Esophagus muscularis mucosa (tissue), 4 donors: Measurements from ENCODE around the gene FBN1. TPM values are rescaled to one million over a fixed set of nuclear protein-coding genes. Genes with fewer than 3 reads are reported as not detected.
A peak's percentile ranks its signal among the peaks of the same experiment; 100 is the strongest.

Source experiments
- DNase-seq: peaks from one replicate; pipeline ENCODE4 v3.0.0-alpha.2; 2017; ENCODE audit errors: extremely low spot score
- H3K27ac ChIP-seq, 4 donors: fragments of 200-600 bp; sonication (generic); replicated peaks in 1 of 4; 1 replicate in 3 of 4; 2 replicates in 1 of 4; pipeline ENCODE4 v1.5.1; 2016 to 2019; ENCODE audit warnings: mild to moderate bottlenecking in 1 of 4
- H3K27me3 ChIP-seq, 4 donors: fragments of 200-600 bp; sonication (generic); one replicate each; pipeline versions ENCODE4 v1.5.1 to v1.6.0; 2016 to 2019
- H3K36me3 ChIP-seq, 4 donors: fragments of 200-600 bp; sonication (generic); one replicate each; pipeline ENCODE4 v1.5.1; 2016 to 2019
- H3K4me1 ChIP-seq, 4 donors: fragments of 200-600 bp; sonication (generic); one replicate each; pipeline ENCODE4 v1.5.1; 2016 to 2019
- H3K4me3 ChIP-seq, 4 donors: fragments of 200-600 bp; sonication (generic); 1 replicate in 2 of 4; 2 replicates in 2 of 4; pipeline ENCODE4 v1.5.1; 2016 to 2019; ENCODE audit warnings: mild to moderate bottlenecking in 4 of 4, moderate library complexity in 1 of 4
- H3K9me3 ChIP-seq, 4 donors: fragments of 200-600 bp; sonication (generic); 1 replicate in 3 of 4; 2 replicates in 1 of 4; pipeline ENCODE4 v1.5.1; 2016 to 2019
- EP300 ChIP-seq: sonication (generic); formaldehyde crosslinking; IDR thresholded peaks from one replicate; pipeline ENCODE4 v1.6.1; 2017; ENCODE audit warnings: antibody characterized with exemption
- POLR2A ChIP-seq: fragments of 450-650 bp; IDR thresholded peaks from one replicate; pipeline ENCODE4 v1.6.1; 2017; ENCODE audit warnings: antibody characterized with exemption, moderate library complexity, mild to moderate bottlenecking, low read depth
- POLR2AphosphoS5 ChIP-seq, 2 donors: sonication (generic); formaldehyde crosslinking; IDR thresholded peaks; one replicate each; pipeline ENCODE4 v1.6.1; 2017; ENCODE audit warnings: antibody characterized with exemption in 2 of 2
- WGBS: methylation state at CpG from one replicate; pipeline ENCODE4 v1.1.5; 2018; 5-methylcytosine and 5-hydroxymethylcytosine counted together
- intact Hi-C: fragments of 100-400 bp; cut with DNase I; formaldehyde crosslinking; loops from one replicate; pipeline ENCODE4 v1.15.1; 2023
- total RNA-seq, 4 donors: library from RNA; depleted of rRNA; stranded (reverse); fragments of >200 nt; gene quantifications; one replicate each; pipeline versions ENCODE4 v1.1.0 to v1.2.1, GENCODE V29; 2016
- TF ChIP-seq, protein P1 (sequence below), 3 experiments: fragments of 200-600 bp in 2 of 3; fragments of 450-650 bp in 1 of 3; sonication (generic) in 2 of 3; IDR thresholded peaks; one replicate each; pipeline ENCODE4 v1.5.1; 2017 to 2019; ENCODE audit warnings: antibody characterized with exemption in 3 of 3, mild to moderate bottlenecking in 2 of 3, moderate library complexity in 1 of 3

The FBN1 gene
- total RNA-seq, 4 donors from 2014 or later: 159 to 253 (median 226) TPM

- Histone ChIP-seq H3K4me3 (no peak overlapping the region), H3K36me3 (no peaks in the 10 kb centered on the region), H3K4me1 (no peaks in the 10 kb centered on the region), H3K9me3 (no peaks in the 10 kb centered on the region), H3K27ac (no peak overlapping the region), H3K27me3 (no peaks in the 10 kb centered on the region)
- DNase-seq: no peak
- 76% methylated on average over 3 of the region's 3 CpGs for WGBS
- intact Hi-C loops: no loop called here
- no peak for TF ChIP-seq POLR2A
- no peak for TF ChIP-seq POLR2AphosphoS5 (IDR thresholded peaks at IDR 0.05)
- no peak for TF ChIP-seq EP300
- TF ChIP-seq, protein P1, sequence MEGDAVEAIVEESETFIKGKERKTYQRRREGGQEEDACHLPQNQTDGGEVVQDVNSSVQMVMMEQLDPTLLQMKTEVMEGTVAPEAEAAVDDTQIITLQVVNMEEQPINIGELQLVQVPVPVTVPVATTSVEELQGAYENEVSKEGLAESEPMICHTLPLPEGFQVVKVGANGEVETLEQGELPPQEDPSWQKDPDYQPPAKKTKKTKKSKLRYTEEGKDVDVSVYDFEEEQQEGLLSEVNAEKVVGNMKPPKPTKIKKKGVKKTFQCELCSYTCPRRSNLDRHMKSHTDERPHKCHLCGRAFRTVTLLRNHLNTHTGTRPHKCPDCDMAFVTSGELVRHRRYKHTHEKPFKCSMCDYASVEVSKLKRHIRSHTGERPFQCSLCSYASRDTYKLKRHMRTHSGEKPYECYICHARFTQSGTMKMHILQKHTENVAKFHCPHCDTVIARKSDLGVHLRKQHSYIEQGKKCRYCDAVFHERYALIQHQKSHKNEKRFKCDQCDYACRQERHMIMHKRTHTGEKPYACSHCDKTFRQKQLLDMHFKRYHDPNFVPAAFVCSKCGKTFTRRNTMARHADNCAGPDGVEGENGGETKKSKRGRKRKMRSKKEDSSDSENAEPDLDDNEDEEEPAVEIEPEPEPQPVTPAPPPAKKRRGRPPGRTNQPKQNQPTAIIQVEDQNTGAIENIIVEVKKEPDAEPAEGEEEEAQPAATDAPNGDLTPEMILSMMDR (IDR thresholded peaks at IDR 0.05): no peak
Measured at GRCh38 chr15:48370460-48370859, 275.0 kb downstream of the FBN1 start.

DNA sequence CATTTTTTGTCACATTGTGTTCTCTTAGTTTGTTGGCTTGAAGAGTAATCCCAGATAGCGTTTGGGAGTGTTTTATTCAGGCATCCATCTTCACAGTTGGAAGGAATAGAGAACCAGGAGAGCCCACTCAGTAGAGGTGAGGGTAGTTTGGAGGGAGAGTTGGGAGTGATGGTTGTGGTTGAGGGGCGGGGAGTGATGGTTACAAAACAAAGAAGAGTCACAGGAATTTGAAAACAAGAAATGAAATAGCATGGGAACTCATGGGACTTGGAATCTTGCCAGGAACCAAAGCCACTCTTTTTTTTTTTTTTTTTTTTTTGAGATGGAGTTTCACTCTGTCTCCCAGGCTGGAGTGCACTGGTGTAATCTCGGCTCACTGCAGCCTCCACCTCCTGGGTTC lies 278.0 kb downstream of the FBN1 start:
- no peaks in the 10 kb centered on the region for H3K27me3 ChIP-seq
- peak overlapping the region in 1 of 4 donors; percentile 26 for H3K27ac ChIP-seq
- intact Hi-C loops: loop anchor here (10.0 kb wide), 1 partner anchor 437 kb away; no protein-coding TSS in a partner anchor
- no peaks in the 10 kb centered on the region for H3K4me1 ChIP-seq
- no peak for DNase-seq
- no peak overlapping the region for H3K4me3 ChIP-seq
- TF ChIP-seq, protein P1 (IDR thresholded peaks at IDR 0.05): no peak
- TF ChIP-seq POLR2AphosphoS5 (IDR thresholded peaks at IDR 0.05) (no peak), EP300 (no peak), POLR2A (no peak)
- WGBS: 61% methylated on average over 3 of the region's 3 CpGs
- H3K9me3 ChIP-seq: no peaks in the 10 kb centered on the region
- no peaks in the 10 kb centered on the region for H3K36me3 ChIP-seq

DNA sequence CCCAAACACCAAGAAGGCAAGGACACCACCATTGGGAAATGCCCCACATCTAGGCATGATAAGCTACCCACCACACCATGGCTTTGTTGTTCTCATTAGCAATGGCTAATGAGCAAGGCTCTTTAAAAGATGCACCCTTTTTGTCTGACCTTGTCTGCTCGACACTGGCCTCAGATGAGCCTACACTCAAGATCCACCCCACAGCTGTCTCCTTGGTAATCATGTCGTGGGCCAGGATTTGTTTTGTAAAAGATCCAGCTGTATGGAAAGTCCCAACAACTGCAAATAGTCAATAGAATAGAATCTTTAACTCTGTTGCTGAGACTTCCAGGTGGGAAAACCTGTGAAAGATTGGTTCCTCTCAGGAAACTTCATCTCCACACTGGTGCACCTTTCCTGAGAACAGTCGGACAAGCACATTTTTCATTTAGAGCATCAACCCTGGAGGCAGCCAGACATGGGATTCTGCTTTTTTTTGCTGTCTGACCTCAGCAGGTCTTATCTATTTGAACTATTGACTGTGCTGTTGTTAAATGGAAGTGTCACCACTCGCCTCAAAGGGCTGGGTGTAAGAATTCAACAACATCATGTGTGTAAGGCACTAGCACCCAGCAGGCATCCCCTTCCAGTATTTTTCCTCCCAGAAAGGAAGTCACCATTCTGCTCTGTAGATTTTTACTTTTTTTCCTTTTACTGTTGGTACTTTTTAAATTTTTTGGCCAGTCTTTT lies 278.8 kb downstream of the FBN1 start:
- no peaks in the 10 kb centered on the region for H3K9me3 ChIP-seq
- TF ChIP-seq, protein P1 (IDR thresholded peaks at IDR 0.05): no peak
- no peak for TF ChIP-seq POLR2A
- no peak for TF ChIP-seq EP300
- no peak for TF ChIP-seq POLR2AphosphoS5 (IDR thresholded peaks at IDR 0.05)
- no peaks in the 10 kb centered on the region for H3K27me3 ChIP-seq
- WGBS: 52% methylated on average over 4 of the region's 4 CpGs
- intact Hi-C loops: loop anchor here (10.0 kb wide), 1 partner anchor 438 kb away; no protein-coding TSS in a partner anchor
- H3K27ac ChIP-seq: peak overlapping the region in 2 of 4 donors; percentile 5 to 15
- no peak overlapping the region for H3K4me3 ChIP-seq
- no peaks in the 10 kb centered on the region for H3K36me3 ChIP-seq
- H3K4me1 ChIP-seq: no peaks in the 10 kb centered on the region
- DNase-seq: no peak

DNA sequence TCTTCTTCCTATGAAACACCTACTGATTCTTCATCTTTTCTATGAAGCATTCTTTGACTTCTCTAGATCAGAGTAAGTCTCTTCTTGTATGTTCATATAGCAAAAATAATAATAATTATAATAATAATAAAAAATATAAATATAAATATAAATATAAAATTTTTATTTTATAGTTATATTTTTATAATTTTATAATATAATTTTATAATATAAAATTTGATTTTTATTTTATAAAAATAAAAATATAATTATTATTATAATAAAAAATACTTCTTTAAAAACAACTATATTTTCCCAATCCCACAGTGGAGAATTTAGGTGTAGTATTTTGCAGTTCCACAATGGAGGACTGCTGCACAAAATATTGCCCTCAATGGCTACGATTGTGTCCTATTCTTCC lies 279.9 kb downstream of the FBN1 start:
- WGBS: 97% methylated on average over 1 of the region's 1 CpG
- H3K4me3 ChIP-seq: no peak overlapping the region
- no peak overlapping the region for H3K27ac ChIP-seq
- DNase-seq: no peak
- H3K9me3 ChIP-seq: no peaks in the 10 kb centered on the region
- no peaks in the 10 kb centered on the region for H3K36me3 ChIP-seq
- no peaks in the 10 kb centered on the region for H3K4me1 ChIP-seq
- H3K27me3 ChIP-seq: no peaks in the 10 kb centered on the region
- intact Hi-C loops: loop anchor here (10.0 kb wide), 1 partner anchor 439 kb away; no protein-coding TSS in a partner anchor
- TF ChIP-seq POLR2A: no peak
- no peak for TF ChIP-seq EP300
- TF ChIP-seq POLR2AphosphoS5 (IDR thresholded peaks at IDR 0.05): no peak
- TF ChIP-seq, protein P1 (IDR thresholded peaks at IDR 0.05): no peak
